Measurements from ENCODE around the gene ALG1. TPM values are rescaled to one million over a fixed set of nuclear protein-coding genes. Genes with fewer than 3 reads are reported as not detected.
A peak's percentile ranks its signal among the peaks of the same experiment; 100 is the strongest.
"Not testable (repeated sequence)": the region's sequence is repeated elsewhere in the genome, so short reads cannot be mapped to it uniquely, and the experiment has no call there.

ALG1 gene
- total RNA-seq, 5 donors from 2014 or later (not counting 1 experiment from before 2014, with no cell fraction given): 12.0 to 29.2 (median 25.7) TPM

- Mint-ChIP-seq H3K9me3 (no peaks in the 10 kb centered on the region), H3K27ac (peak overlapping the region; percentile 97), H3K4me1 (peaks cover 28 to 36% (median 33%) of the 10 kb centered on the region in 3 donors), H3K36me3 (peaks cover 19% of the 10 kb centered on the region), H3K4me3 (peak overlapping the region; percentile 96 to 97 (median 96)), H3K27me3 (no peaks in the 10 kb centered on the region)
- H3K4me1 ChIP-seq (ENCODE audit: control insufficient read depth in 1 of 2, extremely low read depth in 1 of 2, insufficient read depth in 2 of 2, low read length in 2 of 2): peaks cover 10 to 20% of the 10 kb centered on the region in 2 experiments
- H3K27me3 ChIP-seq (replicated peaks in 1 of 2; ENCODE audit: control insufficient read depth in 2 of 2, extremely low read depth in 1 of 2, insufficient read depth in 2 of 2, low read length in 1 of 2): no peaks in the 10 kb centered on the region
- DNase-seq: no peak
- H3K4me3 ChIP-seq (ENCODE audit: control insufficient read depth in 1 of 2, extremely low read depth in 1 of 2, low read length in 1 of 2): peak overlapping the region; percentile 67 to 77
- peak overlapping the region; percentile 86 for H3K27ac ChIP-seq (ENCODE audit: low read length)
- POLR2A ChIA-PET: no interaction called here
- peaks cover 8 to 19% of the 10 kb centered on the region in 2 donors for H3K36me3 ChIP-seq (ENCODE audit: control insufficient read depth in 2 of 2, extremely low read depth in 1 of 2, insufficient read depth in 1 of 2, low read length in 1 of 2)
- ATAC-seq (replicated peaks in 1 of 4): no peak
- no CpG with 5 or more reads among the region's 7 CpGs for WGBS (ENCODE audit: insufficient coverage)
- CTCF ChIA-PET: no interaction called here
- H3K9me3 ChIP-seq: no peaks in the 10 kb centered on the region
Observed at GRCh38 chr16:5071341-5071680, 332 bp upstream of the ALG1 start.

DNA sequence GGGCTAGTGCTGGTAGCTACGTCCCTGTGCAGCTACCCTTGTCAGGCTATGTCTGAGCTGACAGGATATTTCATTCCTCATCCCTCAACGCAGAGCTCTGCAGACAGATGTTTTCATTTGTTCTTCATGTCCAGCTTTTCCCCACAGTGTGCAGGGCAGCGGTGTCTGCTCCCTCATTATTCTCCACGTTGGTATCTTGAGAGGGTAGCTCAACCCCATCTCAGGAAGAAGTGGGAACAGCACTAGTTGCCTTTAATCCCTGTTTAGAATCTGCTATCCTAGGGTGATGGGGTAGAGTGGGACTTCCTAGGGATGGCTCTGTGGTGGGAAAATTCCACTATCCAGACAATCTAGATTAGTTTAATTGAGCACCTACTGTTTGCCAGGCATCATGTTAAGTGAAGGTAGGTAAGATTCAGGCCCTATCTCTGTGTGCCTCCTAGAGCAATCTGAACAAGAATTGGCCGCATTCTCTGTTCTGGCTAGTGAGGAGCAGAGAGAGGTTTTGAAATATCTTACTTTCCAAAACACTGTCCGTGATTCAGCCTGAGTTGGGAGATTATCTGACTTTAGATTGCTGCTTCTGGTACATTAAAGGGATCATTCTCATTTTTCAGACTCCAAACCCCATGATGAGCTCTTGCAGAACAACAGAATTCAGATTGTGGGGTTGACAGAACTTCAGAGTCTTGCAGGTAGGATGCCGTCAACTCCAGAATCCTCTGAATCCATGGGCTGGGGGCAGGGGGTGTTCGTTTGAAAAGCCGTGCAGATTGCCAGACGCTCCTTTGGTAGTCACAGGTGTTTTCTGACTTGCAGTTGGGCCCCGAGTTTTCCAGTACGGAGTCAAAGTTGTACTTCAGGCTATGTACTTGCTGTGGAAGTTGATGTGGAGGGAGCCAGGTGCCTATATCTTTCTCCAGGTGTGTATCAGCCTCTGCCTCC is 963 bp downstream of the ALG1 start:
- 79% methylated on average over 7 of the region's 12 CpGs for WGBS (ENCODE audit: insufficient coverage)

DNA sequence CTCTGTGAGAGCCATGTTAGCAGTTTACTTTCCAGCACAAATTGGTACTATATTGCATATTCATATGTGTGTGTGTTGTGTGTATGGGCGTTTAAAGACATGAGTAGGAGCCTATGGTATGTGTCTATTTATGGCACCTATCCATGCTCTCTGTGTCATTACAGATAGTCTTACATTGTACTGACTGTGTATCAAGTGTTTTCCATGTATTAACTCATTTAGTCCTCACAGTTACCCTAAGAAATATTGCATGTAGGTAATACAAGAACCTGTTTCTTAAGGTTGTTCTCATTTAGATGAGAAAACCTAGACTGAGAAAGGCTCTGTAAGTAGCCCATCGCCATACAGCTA is 1.6 kb downstream of the ALG1 start:
- Mint-ChIP-seq H3K9me3 (no peaks in the 10 kb centered on the region), H3K4me3 (peak overlapping the region; percentile 96 to 97 (median 96)), H3K4me1 (peaks cover 28 to 36% (median 33%) of the 10 kb centered on the region in 3 donors), H3K27ac (peak overlapping the region; percentile 72 to 97), H3K36me3 (peaks cover 24% of the 10 kb centered on the region), H3K27me3 (no peaks in the 10 kb centered on the region)
- Histone ChIP-seq H3K36me3 (ENCODE audit: control insufficient read depth in 2 of 2, extremely low read depth in 1 of 2, insufficient read depth in 1 of 2, low read length in 1 of 2) (peaks cover 11 to 32% of the 10 kb centered on the region in 2 donors), H3K27ac (ENCODE audit: low read length) (no peak overlapping the region), H3K9me3 (no peaks in the 10 kb centered on the region), H3K4me1 (ENCODE audit: control insufficient read depth in 1 of 2, extremely low read depth in 1 of 2, insufficient read depth in 2 of 2, low read length in 2 of 2) (peaks cover 10 to 20% of the 10 kb centered on the region in 2 experiments), H3K27me3 (replicated peaks in 1 of 2; ENCODE audit: control insufficient read depth in 2 of 2, extremely low read depth in 1 of 2, insufficient read depth in 2 of 2, low read length in 1 of 2) (no peaks in the 10 kb centered on the region), H3K4me3 (ENCODE audit: control insufficient read depth in 1 of 2, extremely low read depth in 1 of 2, low read length in 1 of 2) (no peak overlapping the region)
- ATAC-seq (replicated peaks in 1 of 4): no peak
- no peak for DNase-seq
- WGBS (ENCODE audit: insufficient coverage): no CpG with 5 or more reads among the region's 2 CpGs
- POLR2A ChIA-PET: no interaction called here
- CTCF ChIA-PET: no interaction called here

More for the DNA sequence above, 963 bp downstream of the ALG1 start:
- ATAC-seq (replicated peaks in 1 of 4): no peak
- Histone ChIP-seq H3K27ac (ENCODE audit: low read length) (peak overlapping the region; percentile 86), H3K4me3 (ENCODE audit: control insufficient read depth in 1 of 2, extremely low read depth in 1 of 2, low read length in 1 of 2) (peak overlapping the region; percentile 67 to 77), H3K4me1 (ENCODE audit: control insufficient read depth in 1 of 2, extremely low read depth in 1 of 2, insufficient read depth in 2 of 2, low read length in 2 of 2) (peaks cover 10 to 20% of the 10 kb centered on the region in 2 experiments), H3K9me3 (no peaks in the 10 kb centered on the region), H3K36me3 (ENCODE audit: control insufficient read depth in 2 of 2, extremely low read depth in 1 of 2, insufficient read depth in 1 of 2, low read length in 1 of 2) (peaks cover 11 to 30% of the 10 kb centered on the region in 2 donors), H3K27me3 (replicated peaks in 1 of 2; ENCODE audit: control insufficient read depth in 2 of 2, extremely low read depth in 1 of 2, insufficient read depth in 2 of 2, low read length in 1 of 2) (no peaks in the 10 kb centered on the region)
- Mint-ChIP-seq H3K36me3 (peaks cover 21% of the 10 kb centered on the region), H3K9me3 (no peaks in the 10 kb centered on the region), H3K4me1 (peaks cover 28 to 36% (median 33%) of the 10 kb centered on the region in 3 donors), H3K4me3 (peak overlapping the region; percentile 96 to 97 (median 96)), H3K27ac (peak overlapping the region; percentile 97), H3K27me3 (no peaks in the 10 kb centered on the region)
- ChIA-PET CTCF (interaction anchor here in 1 of 2 donors (0.8 to 1.4 kb wide), 2 partner anchors 12 to 26 kb away, joined by 3 to 4 read pairs; no protein-coding TSS in a partner anchor), POLR2A (interaction anchor here in 1 of 2 donors (0.5 to 0.6 kb wide), 3 partner anchors 11 to 118 kb away, joined by 3 to 7 read pairs (median 3); no protein-coding TSS in a partner anchor)
- DNase-seq: no peak

DNA sequence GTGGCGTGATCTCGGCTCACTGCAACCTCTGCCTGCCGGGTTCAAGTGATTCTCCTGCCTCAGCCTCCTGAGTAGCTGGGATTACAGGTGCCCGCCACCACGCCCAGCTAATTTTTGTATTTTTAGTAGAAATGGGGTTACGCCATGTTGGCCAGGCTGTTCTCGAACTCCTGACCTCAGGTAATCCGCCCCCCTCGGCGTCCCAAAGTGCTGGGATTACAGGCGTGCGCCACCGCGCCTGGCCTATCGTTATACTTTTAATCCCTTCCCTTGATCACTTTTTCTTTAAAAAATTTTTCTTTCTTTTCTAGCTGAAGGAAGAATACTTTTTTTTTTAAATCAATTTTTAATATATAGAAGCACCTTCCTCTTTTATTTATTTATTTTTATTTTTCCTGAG is 2.1 kb downstream of the ALG1 start:
- Histone ChIP-seq H3K4me1 (ENCODE audit: control insufficient read depth in 1 of 2, extremely low read depth in 1 of 2, insufficient read depth in 2 of 2, low read length in 2 of 2) (peaks cover 10 to 20% of the 10 kb centered on the region in 2 experiments), H3K36me3 (ENCODE audit: control insufficient read depth in 2 of 2, extremely low read depth in 1 of 2, insufficient read depth in 1 of 2, low read length in 1 of 2) (peaks cover 11 to 34% of the 10 kb centered on the region in 2 donors)
- H3K27me3 ChIP-seq (replicated peaks in 1 of 2; ENCODE audit: control insufficient read depth in 2 of 2, extremely low read depth in 1 of 2, insufficient read depth in 2 of 2, low read length in 1 of 2); H3K27me3 Mint-ChIP-seq; H3K27ac ChIP-seq (ENCODE audit: low read length); H3K9me3 Mint-ChIP-seq; CTCF ChIA-PET; H3K27ac Mint-ChIP-seq; H3K9me3 ChIP-seq; H3K4me3 ChIP-seq (ENCODE audit: control insufficient read depth in 1 of 2, extremely low read depth in 1 of 2, low read length in 1 of 2); ATAC-seq (replicated peaks in 1 of 4); DNase-seq: not testable (repeated sequence)
- peak overlapping the region in 1 of 3 donors; percentile 96 for H3K4me3 Mint-ChIP-seq
- WGBS (ENCODE audit: insufficient coverage): no CpG with 5 or more reads among the region's 15 CpGs
- POLR2A ChIA-PET: interaction anchor here in 1 of 2 donors (0.6 kb wide), 1 partner anchor 21 kb away, joined by 4 read pairs; no protein-coding TSS in a partner anchor
- peaks cover 28 to 36% (median 33%) of the 10 kb centered on the region in 3 donors for H3K4me1 Mint-ChIP-seq
- H3K36me3 Mint-ChIP-seq: peaks cover 24% of the 10 kb centered on the region

DNA sequence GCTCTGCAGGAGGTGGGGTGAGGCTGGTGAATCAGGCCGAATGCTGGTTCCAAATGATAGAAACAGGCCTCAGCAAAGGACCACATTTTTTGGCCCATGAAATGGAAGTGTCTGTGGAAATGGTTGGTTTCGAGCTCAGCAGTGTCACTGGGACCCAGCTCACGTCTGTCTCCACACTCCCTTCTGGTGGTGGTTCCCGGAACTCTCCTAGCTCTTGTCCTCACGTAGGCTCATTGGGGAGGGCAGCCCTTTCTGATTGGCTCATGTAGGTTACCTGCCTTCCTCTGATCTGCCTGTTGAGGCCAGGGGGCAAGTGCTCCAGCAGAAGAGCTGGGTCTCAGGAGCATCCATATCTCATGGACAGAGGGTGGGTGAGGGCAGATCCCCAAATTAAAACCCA is 4.0 kb downstream of the ALG1 start:
- H3K27me3 ChIP-seq (replicated peaks in 1 of 2; ENCODE audit: control insufficient read depth in 2 of 2, extremely low read depth in 1 of 2, insufficient read depth in 2 of 2, low read length in 1 of 2): no peaks in the 10 kb centered on the region
- no peak overlapping the region for H3K4me3 ChIP-seq (ENCODE audit: control insufficient read depth in 1 of 2, extremely low read depth in 1 of 2, low read length in 1 of 2)
- Mint-ChIP-seq H3K27me3 (no peaks in the 10 kb centered on the region), H3K27ac (no peak overlapping the region), H3K36me3 (peaks cover 27% of the 10 kb centered on the region), H3K4me3 (no peak overlapping the region), H3K9me3 (no peaks in the 10 kb centered on the region), H3K4me1 (peaks cover 27 to 34% (median 33%) of the 10 kb centered on the region in 3 donors)
- 87% methylated on average over 5 of the region's 5 CpGs for WGBS (ENCODE audit: insufficient coverage)
- no peak overlapping the region for H3K27ac ChIP-seq (ENCODE audit: low read length)
- DNase-seq (no peak), ATAC-seq (replicated peaks in 1 of 4) (no peak)
- H3K36me3 ChIP-seq (ENCODE audit: control insufficient read depth in 2 of 2, extremely low read depth in 1 of 2, insufficient read depth in 1 of 2, low read length in 1 of 2): peaks cover 11 to 39% of the 10 kb centered on the region in 2 donors
- ChIA-PET CTCF (no interaction called here), POLR2A (no interaction called here)
- H3K4me1 ChIP-seq (ENCODE audit: control insufficient read depth in 1 of 2, extremely low read depth in 1 of 2, insufficient read depth in 2 of 2, low read length in 2 of 2): peaks cover 10 to 20% of the 10 kb centered on the region in 2 experiments
- H3K9me3 ChIP-seq: no peaks in the 10 kb centered on the region

DNA sequence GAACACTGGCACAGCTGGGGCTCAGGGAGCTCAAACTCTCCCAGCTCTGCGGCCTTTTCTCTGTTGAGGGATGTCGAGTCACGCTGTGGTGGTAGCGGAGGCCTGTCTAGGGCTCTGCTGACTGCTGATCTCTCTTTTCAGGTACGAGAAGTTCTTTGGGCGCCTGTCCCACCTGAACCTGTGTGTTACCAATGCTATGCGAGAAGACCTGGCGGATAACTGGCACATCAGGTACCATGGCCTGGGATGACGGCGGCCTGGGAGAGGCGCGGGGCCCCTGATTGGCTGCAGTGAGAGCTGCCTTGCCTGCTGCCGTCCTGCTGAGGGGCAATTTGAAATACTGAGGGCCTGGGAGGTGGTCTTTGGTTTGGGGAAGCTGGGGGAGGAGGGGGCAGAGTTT is 5.7 kb downstream of the ALG1 start:
- Histone ChIP-seq H3K9me3 (no peaks in the 10 kb centered on the region), H3K36me3 (ENCODE audit: control insufficient read depth in 2 of 2, extremely low read depth in 1 of 2, insufficient read depth in 1 of 2, low read length in 1 of 2) (peaks cover 11 to 45% of the 10 kb centered on the region in 2 donors), H3K27me3 (replicated peaks in 1 of 2; ENCODE audit: control insufficient read depth in 2 of 2, extremely low read depth in 1 of 2, insufficient read depth in 2 of 2, low read length in 1 of 2) (no peaks in the 10 kb centered on the region), H3K27ac (ENCODE audit: low read length) (no peak overlapping the region), H3K4me3 (ENCODE audit: control insufficient read depth in 1 of 2, extremely low read depth in 1 of 2, low read length in 1 of 2) (no peak overlapping the region), H3K4me1 (ENCODE audit: control insufficient read depth in 1 of 2, extremely low read depth in 1 of 2, insufficient read depth in 2 of 2, low read length in 2 of 2) (peaks cover 4 to 8% of the 10 kb centered on the region in 2 experiments)
- H3K9me3 Mint-ChIP-seq: no peaks in the 10 kb centered on the region
- ChIA-PET CTCF (no interaction called here), POLR2A (no interaction called here)
- no peak overlapping the region for H3K4me3 Mint-ChIP-seq
- ATAC-seq (replicated peaks in 1 of 4): no peak
- H3K4me1 Mint-ChIP-seq: peaks cover 14 to 19% (median 16%) of the 10 kb centered on the region in 3 donors
- no peaks in the 10 kb centered on the region for H3K27me3 Mint-ChIP-seq
- WGBS (ENCODE audit: insufficient coverage): 99% methylated on average over 11 of the region's 13 CpGs
- peaks cover 27% of the 10 kb centered on the region for H3K36me3 Mint-ChIP-seq
- DNase-seq: no peak
- H3K27ac Mint-ChIP-seq: no peak overlapping the region
